NCI-H226 (cell line): ENCODE measurements around the gene RNU1-1.
"Not testable (repeated sequence)": the region's sequence is repeated elsewhere in the genome, so short reads cannot be mapped to it uniquely, and the experiment has no call there.

Experiments
- DNase-seq: peaks from one replicate; pipeline ENCODE4 v3.0.0-alpha.2; 2015

The RNU1-1 gene

GRCh38 chr1:16514107-16515055 lies at the start of gene RNU1-1:
Gene RNU1-1, minus strand, starts transcription at chr1:16514285.
- peak; percentile 58 for DNase-seq

DNA sequence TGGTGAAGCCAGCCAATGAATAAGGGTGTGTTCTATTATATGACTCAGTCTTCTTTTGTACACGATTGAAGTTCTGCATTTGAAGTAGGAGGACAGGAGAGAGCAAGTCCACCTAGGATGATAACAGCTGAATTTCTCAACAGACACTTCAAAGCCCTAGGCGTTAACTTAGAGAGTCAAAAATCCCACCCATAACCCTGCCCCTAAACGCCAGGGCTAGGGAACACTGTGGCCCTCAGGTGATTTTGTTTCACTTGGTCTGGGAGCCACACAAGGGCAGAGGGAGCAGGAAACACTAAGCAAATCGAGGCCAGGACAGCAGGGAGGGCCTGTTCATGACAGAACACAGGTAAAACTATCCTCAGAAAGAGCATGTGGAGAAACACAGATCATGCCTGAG lies 47.0 kb upstream of the RNU1-1 start:
- DNase-seq = not testable (repeated sequence)

DNA sequence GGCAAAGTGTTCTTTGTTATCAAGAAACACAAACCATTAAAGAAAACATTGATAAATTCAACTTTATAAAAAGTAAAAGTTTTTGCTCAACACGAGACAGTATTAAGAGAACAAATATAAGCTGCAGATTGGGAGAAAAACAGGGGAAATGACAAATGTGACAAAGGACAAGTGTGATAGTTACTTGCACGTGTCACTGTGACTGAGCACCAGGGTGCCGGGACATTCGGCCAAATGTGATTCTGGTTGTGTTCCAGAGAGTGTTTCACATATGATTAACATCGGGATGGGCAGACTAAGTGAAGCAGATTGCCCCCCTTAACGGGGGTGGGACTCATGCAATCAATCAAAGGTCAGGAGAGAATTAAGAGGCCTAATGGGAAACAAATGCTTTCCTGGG lies 46.4 kb upstream of the RNU1-1 start:
- not testable (repeated sequence) for DNase-seq

GRCh38 chr1:16559688-16560087 lies 45.6 kb upstream of the RNU1-1 start:
- not testable (repeated sequence) for DNase-seq

GRCh38 chr1:16557034-16557433 lies 42.9 kb upstream of the RNU1-1 start:
- not testable (repeated sequence) for DNase-seq

DNA sequence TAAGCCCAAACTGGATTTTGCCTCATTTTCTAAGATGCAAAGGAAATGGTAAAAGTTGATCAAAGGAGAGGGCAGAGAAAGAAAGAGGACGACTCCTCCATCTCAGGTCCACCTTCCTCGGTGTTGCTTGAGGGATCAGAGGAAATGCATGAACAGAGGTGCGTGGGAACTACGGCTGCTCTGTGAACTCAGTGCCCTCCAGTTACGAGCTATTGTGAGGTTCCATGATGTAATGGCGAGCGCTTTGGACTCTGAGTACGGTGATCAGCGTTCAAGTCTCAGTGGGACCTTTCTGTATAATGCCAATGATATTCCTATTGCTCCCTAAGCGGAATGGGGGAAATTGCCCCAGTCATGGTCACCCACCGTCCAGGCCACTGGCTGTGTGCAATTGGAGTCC lies 39.2 kb upstream of the RNU1-1 start:
- not testable (repeated sequence) for DNase-seq

GRCh38 chr1:16550212-16550918 lies 36.3 kb upstream of the RNU1-1 start:
- not testable (repeated sequence) for DNase-seq

GRCh38 chr1:16549545-16549944 lies 35.5 kb upstream of the RNU1-1 start:
- DNase-seq = not testable (repeated sequence)

- not testable (repeated sequence) for DNase-seq
These were observed 33.6 kb upstream of the RNU1-1 start for GRCh38 chr1:16547502-16548241.

DNA sequence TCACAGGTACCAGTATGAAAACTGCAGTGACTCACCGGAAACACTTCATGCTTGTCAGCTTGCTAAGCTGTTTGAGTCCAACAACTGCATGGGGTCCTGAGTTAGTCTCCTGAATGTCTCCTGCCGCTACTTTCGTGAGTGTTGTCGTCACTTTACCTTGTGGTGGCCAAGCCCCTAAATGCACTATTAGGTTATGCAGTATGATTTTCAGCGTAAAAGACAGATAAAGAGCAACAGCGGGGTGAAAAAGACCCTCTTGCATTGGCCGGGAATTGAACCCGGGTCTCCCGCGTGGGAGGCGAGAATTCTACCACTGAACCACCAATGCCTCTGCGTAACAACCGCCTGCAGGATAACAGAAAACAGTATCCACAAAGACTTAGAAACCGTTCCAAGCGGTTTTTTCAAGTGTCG lies 31.6 kb upstream of the RNU1-1 start:
- DNase-seq = not testable (repeated sequence)

DNA sequence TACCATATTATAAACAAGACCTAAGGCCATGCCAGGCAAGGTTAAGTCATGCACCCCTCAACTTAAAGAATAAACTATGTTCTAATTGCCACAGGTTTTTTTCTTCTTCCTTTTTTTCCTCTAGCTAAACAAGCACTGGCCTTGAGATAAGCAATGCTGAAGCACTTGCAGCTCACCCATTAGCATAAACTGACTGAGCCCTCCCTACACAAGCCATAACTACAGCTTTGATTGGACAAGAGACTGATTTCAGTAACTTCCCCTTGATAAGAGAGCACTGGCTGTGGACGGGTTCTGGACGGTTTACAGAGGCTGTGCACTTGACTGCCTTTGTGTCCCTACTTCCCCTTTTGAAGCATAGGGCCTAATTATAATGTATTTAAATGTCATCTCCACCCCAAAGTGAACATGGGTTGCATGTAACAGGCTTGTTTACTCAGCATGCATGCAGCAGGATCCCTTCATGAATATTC lies 26.4 kb upstream of the RNU1-1 start:
- not testable (repeated sequence) for DNase-seq

- not testable (repeated sequence) for DNase-seq
These were observed 23.4 kb upstream of the RNU1-1 start for GRCh38 chr1:16537528-16537927.

GRCh38 chr1:16536796-16537195 lies 22.7 kb upstream of the RNU1-1 start:
- not testable (repeated sequence) for DNase-seq

DNA sequence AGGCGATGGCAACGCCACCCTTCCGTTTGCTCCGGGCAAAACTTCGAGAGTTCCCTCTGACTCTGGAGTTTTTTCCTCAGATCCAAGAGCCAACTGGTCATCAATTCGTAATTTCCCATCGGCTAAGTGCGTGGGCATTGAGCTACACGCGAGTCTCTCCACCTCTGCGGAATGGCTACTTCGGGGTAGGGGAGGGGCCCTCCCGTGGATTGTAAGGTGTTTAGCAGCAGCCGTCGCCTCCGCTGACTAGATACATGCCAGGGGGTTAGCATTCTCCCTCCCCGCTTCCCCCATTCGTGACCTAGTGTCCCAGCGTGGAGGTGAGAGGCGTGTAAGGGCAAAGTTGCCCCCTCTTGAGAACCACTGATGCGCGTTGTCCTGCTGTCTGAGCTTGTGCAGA lies 21.8 kb upstream of the RNU1-1 start:
- DNase-seq = not testable (repeated sequence)

- DNase-seq = not testable (repeated sequence)
These were observed 21.4 kb upstream of the RNU1-1 start for GRCh38 chr1:16535487-16535886.

- peak; percentile 17 for DNase-seq
These were observed 20.9 kb upstream of the RNU1-1 start for GRCh38 chr1:16534829-16535456.

DNA sequence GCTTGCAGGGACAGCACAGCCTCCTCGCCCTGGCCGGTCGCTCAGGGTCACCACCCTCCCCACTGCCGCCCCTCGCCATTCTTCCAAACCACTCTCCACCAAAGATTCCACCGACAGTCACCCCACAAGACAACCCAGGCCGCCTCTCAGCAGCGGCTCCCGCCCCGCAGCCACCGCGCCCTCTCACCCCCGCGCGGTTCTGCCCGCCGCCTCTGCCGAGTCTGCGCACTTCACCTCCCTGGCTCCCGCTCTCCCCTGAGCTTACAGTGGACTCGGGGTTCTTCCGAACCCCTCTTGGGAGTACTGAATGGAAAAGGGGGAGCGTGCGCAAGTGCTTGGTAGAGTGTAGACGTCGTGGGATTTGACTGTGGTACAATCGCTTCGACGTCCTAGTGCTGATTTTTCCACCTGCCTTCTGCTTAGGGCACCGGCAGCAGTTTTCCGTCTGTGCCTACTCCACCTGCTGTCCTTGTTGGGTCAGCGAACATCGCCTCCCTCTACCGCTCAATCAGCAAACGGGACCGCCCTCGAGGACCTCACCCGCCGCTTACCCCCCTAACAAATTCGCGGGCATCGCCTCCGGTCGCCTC lies 20.2 kb upstream of the RNU1-1 start:
- not testable (repeated sequence) for DNase-seq

- DNase-seq = not testable (repeated sequence)
These were observed 18.3 kb upstream of the RNU1-1 start for GRCh38 chr1:16532235-16532991.

DNA sequence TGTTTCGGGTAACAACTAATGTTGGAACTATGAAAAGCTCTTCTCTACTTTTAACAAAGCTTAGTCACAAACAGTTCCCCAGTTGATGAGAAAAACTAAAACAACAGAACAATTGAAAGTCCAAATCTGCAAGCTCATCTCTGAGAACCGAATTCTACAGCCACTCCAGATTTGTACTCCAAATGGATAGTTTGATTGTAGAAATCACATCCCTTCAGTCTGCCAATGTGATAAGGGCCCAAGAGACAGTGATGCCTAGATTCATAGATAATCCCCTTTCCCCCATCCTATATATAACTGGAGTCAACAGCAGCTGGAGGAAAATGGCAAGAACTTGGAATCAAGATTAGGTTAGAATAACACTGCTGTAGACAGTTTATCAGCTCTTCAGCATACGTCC lies 14.3 kb upstream of the RNU1-1 start:
- not testable (repeated sequence) for DNase-seq

DNA sequence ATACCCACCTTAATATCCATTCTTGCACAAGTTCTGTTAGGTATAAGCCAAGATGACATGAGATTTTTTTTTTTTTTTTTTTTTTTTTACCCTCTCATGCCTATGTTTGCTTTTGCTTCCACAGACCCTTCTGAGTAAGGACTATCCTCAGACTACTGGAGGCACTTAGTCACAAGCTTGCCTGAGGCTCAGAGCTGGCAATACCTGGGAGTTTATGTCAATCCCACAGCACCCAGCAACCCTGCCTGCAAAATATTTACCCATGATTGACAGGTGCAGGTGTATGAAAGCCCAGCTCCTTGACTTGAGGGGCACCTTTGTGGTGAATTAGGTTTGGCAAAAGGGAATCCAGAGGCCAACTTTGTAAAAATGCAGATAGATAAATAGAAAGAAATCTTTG lies 11.7 kb upstream of the RNU1-1 start:
- not testable (repeated sequence) for DNase-seq

- not testable (repeated sequence) for DNase-seq
These were observed 7.6 kb upstream of the RNU1-1 start for GRCh38 chr1:16521679-16522078.
